GM12801 (cell line): ENCODE results near the gene PCNX2.

Experiments
- CTCF ChIP-seq: IDR thresholded peaks from one replicate; pipeline ENCODE4 v1.5.1; 2011; ENCODE audit warnings: control low read depth; ENCODE audit not compliant: insufficient read length; ENCODE audit errors: extremely low read depth

PCNX2 gene

GRCh38 chr1:233094691-233095090 is 200.8 kb downstream of the PCNX2 start:
- TF ChIP-seq CTCF = no peak

- no peak for TF ChIP-seq CTCF
Observed at GRCh38 chr1:233094269-233094668, 201.3 kb downstream of the PCNX2 start.

- TF ChIP-seq CTCF = no peak
Observed at GRCh38 chr1:233090746-233091494, 204.6 kb downstream of the PCNX2 start.

- no peak for TF ChIP-seq CTCF
Observed at GRCh38 chr1:233089251-233089650, 206.3 kb downstream of the PCNX2 start.

- TF ChIP-seq CTCF = no peak
Observed at GRCh38 chr1:233088613-233089012, 206.9 kb downstream of the PCNX2 start.

GRCh38 chr1:233086961-233087881 is 208.3 kb downstream of the PCNX2 start:
- TF ChIP-seq CTCF = no peak

GRCh38 chr1:233085566-233085965 is 210.0 kb downstream of the PCNX2 start:
- no peak for TF ChIP-seq CTCF
